Measurements from ENCODE around the gene KLF6.

The KLF6 gene

GRCh38 chr10:3786295-3787015 lies 1.4 kb upstream of the KLF6 start:
- TF ChIP-seq EZH2phosphoT487 (IDR thresholded peaks at IDR 0.05; ENCODE audit: low read depth): no peak
- no peak for TF ChIP-seq CTCF (IDR thresholded peaks at IDR 0.05; ENCODE audit: low read depth, low read length)
- Histone ChIP-seq H3K36me3 (replicated peaks; ENCODE audit: low read depth, low read length) (peaks cover 31% of the 10 kb centered on the region), H2AFZ (ENCODE audit: low read depth, low read length) (no peak overlapping the region), H3K27ac (ENCODE audit: low read length) (peak overlapping the region; percentile 81), H3K9me3 (ENCODE audit: insufficient read depth, low read length) (no peaks in the 10 kb centered on the region), H3K4me2 (ENCODE audit: low read length) (peak overlapping the region; percentile 98), H3K27me3 (ENCODE audit: low read depth, low read length) (no peaks in the 10 kb centered on the region), H4K20me1 (ENCODE audit: insufficient read depth, low read length) (peaks cover 18% of the 10 kb centered on the region), H3K9ac (ENCODE audit: low read length) (peak overlapping the region; percentile 97), H3K4me1 (ENCODE audit: low read length) (peaks cover 19% of the 10 kb centered on the region), H3K4me3 (ENCODE audit: low read length) (peak overlapping the region; percentile 91), H3K79me2 (ENCODE audit: low read length) (peaks cover 39% of the 10 kb centered on the region)

GRCh38 chr10:3785851-3786271 lies 852 bp upstream of the KLF6 start:
- H4K20me1 ChIP-seq (ENCODE audit: insufficient read depth, low read length): peaks cover 24% of the 10 kb centered on the region
- no peaks in the 10 kb centered on the region for H3K27me3 ChIP-seq (ENCODE audit: low read depth, low read length)
- no peak for TF ChIP-seq EZH2phosphoT487 (IDR thresholded peaks at IDR 0.05; ENCODE audit: low read depth)
- peak; percentile 20 for TF ChIP-seq CTCF (IDR thresholded peaks at IDR 0.05; ENCODE audit: low read depth, low read length)
- H3K4me2 ChIP-seq (ENCODE audit: low read length): peak overlapping the region; percentile 98
- no peaks in the 10 kb centered on the region for H3K9me3 ChIP-seq (ENCODE audit: insufficient read depth, low read length)
- peaks cover 25% of the 10 kb centered on the region for H3K4me1 ChIP-seq (ENCODE audit: low read length)
- H3K79me2 ChIP-seq (ENCODE audit: low read length): peaks cover 45% of the 10 kb centered on the region
- peak overlapping the region; percentile 97 for H3K9ac ChIP-seq (ENCODE audit: low read length)
- H3K27ac ChIP-seq (ENCODE audit: low read length): peak overlapping the region; percentile 81
- H2AFZ ChIP-seq (ENCODE audit: low read depth, low read length): no peak overlapping the region
- H3K36me3 ChIP-seq (replicated peaks; ENCODE audit: low read depth, low read length): peaks cover 37% of the 10 kb centered on the region
- peak overlapping the region; percentile 91 for H3K4me3 ChIP-seq (ENCODE audit: low read length)

GRCh38 chr10:3785251-3785850 lies 342 bp upstream of the KLF6 start:
- TF ChIP-seq EZH2phosphoT487 (IDR thresholded peaks at IDR 0.05; ENCODE audit: low read depth) (no peak), CTCF (IDR thresholded peaks at IDR 0.05; ENCODE audit: low read depth, low read length) (no peak)
- H3K27ac ChIP-seq (ENCODE audit: low read length): peak overlapping the region; percentile 97
- no peaks in the 10 kb centered on the region for H3K27me3 ChIP-seq (ENCODE audit: low read depth, low read length)
- H2AFZ ChIP-seq (ENCODE audit: low read depth, low read length): no peak overlapping the region
- peaks cover 50% of the 10 kb centered on the region for H3K79me2 ChIP-seq (ENCODE audit: low read length)
- H3K4me1 ChIP-seq (ENCODE audit: low read length): peaks cover 30% of the 10 kb centered on the region
- H3K9me3 ChIP-seq (ENCODE audit: insufficient read depth, low read length): no peaks in the 10 kb centered on the region
- peaks cover 42% of the 10 kb centered on the region for H3K36me3 ChIP-seq (replicated peaks; ENCODE audit: low read depth, low read length)
- H3K4me2 ChIP-seq (ENCODE audit: low read length): peak overlapping the region; percentile 98
- peak overlapping the region; percentile 96 for H3K4me3 ChIP-seq (ENCODE audit: low read length)
- H4K20me1 ChIP-seq (ENCODE audit: insufficient read depth, low read length): peaks cover 29% of the 10 kb centered on the region
- peak overlapping the region; percentile 97 for H3K9ac ChIP-seq (ENCODE audit: low read length)

GRCh38 chr10:3783682-3784432 lies 1.2 kb downstream of the KLF6 start:
- no peaks in the 10 kb centered on the region for H3K9me3 ChIP-seq (ENCODE audit: insufficient read depth, low read length)
- H2AFZ ChIP-seq (ENCODE audit: low read depth, low read length): no peak overlapping the region
- peaks cover 31% of the 10 kb centered on the region for H3K4me1 ChIP-seq (ENCODE audit: low read length)
- H3K4me2 ChIP-seq (ENCODE audit: low read length): peak overlapping the region; percentile 87
- peak overlapping the region; percentile 100 for H3K9ac ChIP-seq (ENCODE audit: low read length)
- TF ChIP-seq CTCF (IDR thresholded peaks at IDR 0.05; ENCODE audit: low read depth, low read length): no peak
- TF ChIP-seq EZH2phosphoT487 (IDR thresholded peaks at IDR 0.05; ENCODE audit: low read depth): no peak
- H4K20me1 ChIP-seq (ENCODE audit: insufficient read depth, low read length): peaks cover 44% of the 10 kb centered on the region
- H3K27ac ChIP-seq (ENCODE audit: low read length): peak overlapping the region; percentile 97
- H3K36me3 ChIP-seq (replicated peaks; ENCODE audit: low read depth, low read length): peaks cover 57% of the 10 kb centered on the region
- no peaks in the 10 kb centered on the region for H3K27me3 ChIP-seq (ENCODE audit: low read depth, low read length)
- H3K79me2 ChIP-seq (ENCODE audit: low read length): peaks cover 65% of the 10 kb centered on the region
- H3K4me3 ChIP-seq (ENCODE audit: low read length): peak overlapping the region; percentile 96
